NOMO-1 treated with DMSO at 0.1 percent for 48 hours (cell line): ENCODE measurements around the gene AFG3L2.
"Not testable (repeated sequence)": the region's sequence is repeated elsewhere in the genome, so short reads cannot be mapped to it uniquely, and the experiment has no call there.

Experiments used
- DNase-seq: peaks from one replicate; lab custom pipeline; 2025; ENCODE audit not compliant: unreplicated experiment; lab: John Stamatoyannopoulos, UW

AFG3L2 gene

GRCh38 chr18:12376754-12377555, at the start of gene AFG3L2:
AFG3L2 (minus strand) TSS chr18:12377227; CDS start chr18:12377082, 145 bp downstream.
- peak; percentile 100 for DNase-seq

- DNase-seq = no peak
Observed at GRCh38 chr18:12424252-12424651, 47.2 kb upstream of the AFG3L2 start.

- DNase-seq = no peak
Observed at GRCh38 chr18:12423820-12424219, 46.8 kb upstream of the AFG3L2 start.

- DNase-seq = no peak
Observed at GRCh38 chr18:12423393-12423792, 46.4 kb upstream of the AFG3L2 start.

- no peak for DNase-seq
Observed at GRCh38 chr18:12422936-12423335, 45.9 kb upstream of the AFG3L2 start.

GRCh38 chr18:12421732-12422131, 44.7 kb upstream of the AFG3L2 start:
- DNase-seq = no peak

- no peak for DNase-seq
Observed at GRCh38 chr18:12420821-12421421, 43.9 kb upstream of the AFG3L2 start.

GRCh38 chr18:12417687-12418086, 40.7 kb upstream of the AFG3L2 start:
- no peak for DNase-seq

- no peak for DNase-seq
Observed at GRCh38 chr18:12416098-12416729, 39.2 kb upstream of the AFG3L2 start.

GRCh38 chr18:12411456-12411855, 34.4 kb upstream of the AFG3L2 start:
- DNase-seq = no peak

GRCh38 chr18:12410747-12411146, 33.7 kb upstream of the AFG3L2 start:
- not testable (repeated sequence) for DNase-seq

GRCh38 chr18:12410081-12410481, 33.1 kb upstream of the AFG3L2 start:
- no peak for DNase-seq

GRCh38 chr18:12409469-12409868, 32.4 kb upstream of the AFG3L2 start:
- no peak for DNase-seq

- no peak for DNase-seq
Observed at GRCh38 chr18:12408247-12408869, 31.3 kb upstream of the AFG3L2 start.

GRCh38 chr18:12406371-12407111, 29.5 kb upstream of the AFG3L2 start:
- DNase-seq = no peak

- no peak for DNase-seq
Observed at GRCh38 chr18:12405066-12405465, 28.0 kb upstream of the AFG3L2 start.

- DNase-seq = peak; percentile 13
Observed at GRCh38 chr18:12403601-12404506, 26.8 kb upstream of the AFG3L2 start.

- no peak for DNase-seq
Observed at GRCh38 chr18:12401881-12402280, 24.9 kb upstream of the AFG3L2 start.

GRCh38 chr18:12399231-12399630, 22.2 kb upstream of the AFG3L2 start:
- DNase-seq = no peak

- DNase-seq = no peak
Observed at GRCh38 chr18:12398625-12399024, 21.6 kb upstream of the AFG3L2 start.
